EL (cell line): ENCODE data around the gene LMNA.
"Not testable (repeated sequence)": the region's sequence is repeated elsewhere in the genome, so short reads cannot be mapped to it uniquely, and the experiment has no call there.

Source experiments
- DNase-seq: peaks from one replicate; pipeline ENCODE4 v3.0.0-alpha.2; 2016

LMNA gene

DNA sequence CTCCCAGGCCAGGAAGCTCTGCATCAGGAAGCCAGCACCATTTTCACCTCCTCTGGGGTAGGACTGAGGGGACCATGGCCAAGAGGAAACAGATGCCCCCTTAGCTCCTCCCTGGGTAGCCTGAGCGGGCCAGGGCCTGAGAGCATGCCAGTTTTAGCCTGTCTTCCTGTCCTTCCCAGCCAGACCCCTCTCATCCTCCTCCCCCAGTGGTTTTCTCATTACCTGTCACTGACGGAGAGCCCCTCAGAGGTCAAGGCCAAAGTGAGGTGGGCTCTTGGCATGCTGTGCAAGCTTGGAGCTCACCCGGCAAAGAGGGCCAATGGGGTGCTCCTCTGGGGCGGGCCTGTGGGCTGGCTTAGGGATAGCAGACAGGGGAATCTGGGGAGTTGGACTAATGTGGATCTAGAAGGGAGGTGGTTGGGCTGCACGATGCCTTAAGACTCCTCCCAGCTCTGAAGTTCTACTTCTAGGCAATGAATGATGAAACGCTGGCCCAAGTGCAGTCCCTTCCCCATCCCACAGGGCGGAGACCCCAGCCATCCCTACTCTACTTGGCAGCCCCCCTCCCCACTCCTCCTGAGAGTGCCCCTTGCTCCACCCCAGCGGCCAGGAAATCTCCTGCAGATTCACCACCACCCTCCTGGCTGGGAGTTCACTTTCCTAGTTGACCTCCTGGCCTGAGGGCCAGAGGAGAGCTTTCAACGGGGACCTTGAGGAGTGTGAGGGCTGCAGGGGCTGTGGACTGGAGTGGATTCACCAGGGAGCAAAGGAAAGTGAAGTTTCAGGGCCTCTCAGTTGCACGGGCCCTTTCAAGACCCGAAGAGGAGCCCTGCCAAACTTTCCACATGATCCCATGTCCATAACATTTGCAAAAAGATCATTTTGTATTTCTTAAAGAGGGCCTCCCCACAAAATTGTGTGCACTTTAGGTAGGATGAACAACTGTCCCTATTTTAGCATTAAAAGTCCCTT is 9.4 kb upstream of the LMNA start:
- DNase-seq: peak; percentile 45

DNA sequence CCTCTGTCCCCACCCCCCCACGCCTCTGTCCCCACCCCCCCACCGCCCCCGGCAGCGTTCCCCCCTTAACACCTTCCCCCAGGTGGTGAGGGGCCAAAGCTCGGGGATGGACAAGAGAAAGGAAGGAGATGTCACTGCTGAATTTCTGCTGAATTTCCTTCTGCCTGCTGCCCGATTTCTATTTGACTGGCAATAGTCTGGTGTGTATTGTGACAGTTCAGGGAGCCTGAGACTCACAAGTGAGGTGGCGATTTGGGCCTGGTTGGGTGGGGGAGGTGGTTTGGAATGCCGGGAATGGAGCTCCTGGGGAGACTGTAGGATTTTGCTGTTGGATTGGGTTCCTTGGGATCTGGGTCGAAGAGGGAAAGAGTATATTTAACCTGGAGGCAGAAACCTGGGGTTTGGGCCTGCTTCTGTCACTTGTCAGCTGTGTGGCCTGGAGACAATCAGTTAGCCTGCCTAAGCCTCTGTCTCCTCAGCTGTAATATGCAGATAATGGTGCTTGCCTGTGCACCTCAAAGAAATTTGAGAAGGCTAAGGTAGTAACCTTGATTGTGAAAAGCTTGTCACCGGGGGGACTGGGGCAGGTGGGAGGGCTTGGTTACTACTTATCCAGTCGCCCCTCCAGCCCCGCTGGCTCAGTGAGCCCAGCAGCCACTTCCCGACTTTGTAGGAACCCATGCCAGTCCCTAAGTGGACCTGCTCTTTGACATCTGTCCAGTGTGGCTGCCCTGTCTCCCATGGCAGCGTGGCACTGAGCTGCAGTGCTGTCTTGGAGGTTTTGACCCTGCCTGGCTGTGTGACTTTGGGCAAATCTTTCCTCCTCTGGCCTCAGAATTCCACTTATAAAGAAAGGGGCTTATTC is 7.7 kb upstream of the LMNA start:
- peak; percentile 58 for DNase-seq

GRCh38 chr1:156108057-156108456 is 6.5 kb upstream of the LMNA start:
- DNase-seq: no peak

DNA sequence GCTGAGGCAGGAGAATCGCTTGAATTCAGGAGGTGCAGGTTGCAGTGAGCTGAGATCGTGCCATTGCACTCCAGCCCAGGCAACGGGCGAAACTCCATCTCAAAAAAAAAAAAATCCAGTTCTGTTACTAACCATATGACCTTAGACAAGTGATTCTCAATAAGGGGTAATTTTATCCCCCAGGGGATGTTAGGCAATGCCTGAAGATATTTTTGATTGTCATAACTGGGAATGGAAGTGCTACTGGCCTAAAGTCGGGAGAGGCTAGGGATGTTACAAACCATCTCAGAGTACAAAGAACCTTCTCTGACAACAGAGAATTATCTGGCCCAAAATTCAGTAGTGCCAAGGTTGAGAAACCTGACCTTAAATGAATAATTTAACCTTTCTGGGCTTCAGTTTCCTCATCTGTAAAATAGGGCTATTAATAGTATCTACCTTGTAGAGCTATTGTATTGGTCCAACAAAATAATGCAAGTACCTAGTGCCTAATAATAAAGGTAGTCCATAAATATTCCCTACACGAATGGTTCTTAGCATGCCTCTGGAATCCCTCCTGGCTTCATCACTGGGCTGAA is 5.8 kb upstream of the LMNA start:
- DNase-seq: no peak

DNA sequence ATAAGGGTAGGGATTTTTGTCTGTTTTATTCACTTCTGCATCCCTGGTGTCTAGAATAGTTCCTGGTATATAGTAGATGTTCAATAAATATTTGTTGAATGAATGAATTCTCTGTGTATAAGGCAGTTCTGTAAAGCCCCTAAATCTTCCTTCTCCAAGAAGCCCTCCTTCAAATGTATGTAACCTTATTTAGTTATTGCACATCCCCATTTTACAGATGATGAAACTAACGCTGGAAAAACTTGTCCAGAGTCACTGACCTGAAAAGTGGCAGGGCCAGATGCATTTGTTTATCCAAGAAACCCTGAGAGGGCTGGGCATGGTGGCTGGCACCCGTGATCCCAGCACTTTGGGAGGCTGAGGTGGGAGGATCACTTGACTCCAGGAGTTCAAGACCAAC is 4.3 kb upstream of the LMNA start:
- no peak for DNase-seq

- no peak for DNase-seq
Observed at GRCh38 chr1:156111355-156111962, 3.1 kb upstream of the LMNA start.

GRCh38 chr1:156112276-156113137 is 2.0 kb upstream of the LMNA start:
- no peak for DNase-seq

- DNase-seq: no peak
Observed at GRCh38 chr1:156113282-156113950, 1.1 kb upstream of the LMNA start.

GRCh38 chr1:156114919-156115513 is 505 bp downstream of the LMNA start:
- DNase-seq: peak; percentile 35

- DNase-seq: peak; percentile 82
Observed at GRCh38 chr1:156115514-156116374, 1.2 kb downstream of the LMNA start.

DNA sequence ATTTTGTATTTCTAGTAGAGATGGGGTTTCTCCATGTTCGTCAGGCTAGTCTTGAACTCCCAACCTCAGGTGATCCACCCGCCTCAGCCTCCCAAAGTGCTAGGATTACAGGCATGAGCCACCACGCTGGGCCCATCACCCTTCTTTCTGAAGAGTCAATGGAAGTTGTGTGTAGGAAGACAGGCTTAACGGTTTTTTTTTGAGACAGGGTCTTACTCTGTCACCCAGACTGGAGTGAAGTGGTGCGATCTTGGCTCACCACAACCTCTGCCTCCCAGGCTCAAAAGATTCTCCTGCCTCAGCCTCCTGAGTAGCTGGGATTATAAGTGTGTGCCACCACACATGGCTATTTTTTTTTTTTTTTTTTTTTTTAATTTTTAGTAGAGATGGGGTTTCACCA is 2.2 kb downstream of the LMNA start:
- not testable (repeated sequence) for DNase-seq

DNA sequence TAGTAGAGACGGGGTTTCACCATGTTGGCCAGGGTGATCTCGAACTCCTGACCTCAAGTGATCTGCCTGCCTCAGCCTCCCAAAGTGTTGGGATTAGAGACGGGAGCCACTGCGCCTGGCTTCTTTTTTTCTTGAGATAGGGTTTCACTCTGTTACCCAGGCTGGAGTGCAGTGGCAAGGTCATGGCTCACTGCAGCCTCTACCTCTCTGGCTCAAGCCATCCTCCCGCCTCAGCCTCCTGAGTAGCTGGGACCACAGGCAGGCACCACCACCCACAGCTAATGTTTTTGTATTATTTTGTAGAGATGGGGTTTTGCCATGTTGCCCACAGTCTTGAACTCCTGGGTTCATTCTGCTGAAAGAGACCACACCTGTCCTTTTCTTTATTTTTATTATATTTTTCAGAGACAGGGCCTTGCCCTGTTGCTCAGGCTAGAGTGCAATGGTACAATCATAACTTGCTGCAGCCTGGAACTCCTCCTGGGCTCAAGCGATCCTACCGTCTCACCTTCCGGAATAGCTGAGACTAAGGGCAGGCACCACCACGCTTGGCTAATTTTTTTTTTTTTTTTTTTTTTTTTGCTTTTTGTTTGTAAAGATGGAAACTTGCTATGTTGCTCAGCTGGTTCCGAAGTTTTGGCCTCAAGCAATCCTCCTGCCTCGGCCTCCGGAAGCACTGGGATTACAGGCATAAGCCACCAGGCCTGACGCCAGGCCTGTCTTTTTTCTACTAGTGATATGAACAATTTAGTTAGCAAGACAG is 3.1 kb downstream of the LMNA start:
- DNase-seq: peak; percentile 38

DNA sequence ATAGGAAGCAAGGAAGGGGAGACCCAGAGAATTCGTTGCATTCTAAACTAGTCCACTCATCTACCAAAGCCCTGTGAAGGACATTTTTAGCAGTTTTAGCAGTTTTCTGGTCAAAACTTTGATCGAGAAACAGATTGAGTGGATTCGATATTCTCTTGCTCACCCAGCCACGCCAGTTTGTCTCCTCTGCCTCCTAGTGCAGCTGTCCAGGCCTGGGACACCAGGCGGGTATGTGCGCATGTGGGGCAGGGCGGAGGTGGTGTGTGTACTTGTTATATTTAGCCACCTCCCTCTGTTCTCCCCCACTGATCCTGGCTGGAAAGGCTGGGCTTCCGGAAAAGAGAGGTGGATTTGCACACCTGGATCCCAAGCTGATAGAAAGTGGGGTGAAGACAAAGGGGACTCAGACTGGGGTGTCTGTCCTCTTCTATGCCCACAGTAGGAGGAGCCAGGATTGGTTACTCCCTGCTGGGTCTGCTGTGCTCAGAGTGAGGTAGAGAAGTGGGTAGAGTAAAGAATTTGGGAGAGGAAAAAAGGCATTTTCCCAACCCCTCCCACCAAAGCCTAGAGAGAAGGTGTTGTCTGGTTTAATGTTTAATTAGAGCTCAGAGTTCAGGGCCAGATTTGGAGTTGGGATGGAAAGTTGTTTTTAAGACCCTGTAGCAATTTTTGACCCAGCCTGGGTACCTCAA is 3.8 kb downstream of the LMNA start:
- DNase-seq: peak; percentile 44

DNA sequence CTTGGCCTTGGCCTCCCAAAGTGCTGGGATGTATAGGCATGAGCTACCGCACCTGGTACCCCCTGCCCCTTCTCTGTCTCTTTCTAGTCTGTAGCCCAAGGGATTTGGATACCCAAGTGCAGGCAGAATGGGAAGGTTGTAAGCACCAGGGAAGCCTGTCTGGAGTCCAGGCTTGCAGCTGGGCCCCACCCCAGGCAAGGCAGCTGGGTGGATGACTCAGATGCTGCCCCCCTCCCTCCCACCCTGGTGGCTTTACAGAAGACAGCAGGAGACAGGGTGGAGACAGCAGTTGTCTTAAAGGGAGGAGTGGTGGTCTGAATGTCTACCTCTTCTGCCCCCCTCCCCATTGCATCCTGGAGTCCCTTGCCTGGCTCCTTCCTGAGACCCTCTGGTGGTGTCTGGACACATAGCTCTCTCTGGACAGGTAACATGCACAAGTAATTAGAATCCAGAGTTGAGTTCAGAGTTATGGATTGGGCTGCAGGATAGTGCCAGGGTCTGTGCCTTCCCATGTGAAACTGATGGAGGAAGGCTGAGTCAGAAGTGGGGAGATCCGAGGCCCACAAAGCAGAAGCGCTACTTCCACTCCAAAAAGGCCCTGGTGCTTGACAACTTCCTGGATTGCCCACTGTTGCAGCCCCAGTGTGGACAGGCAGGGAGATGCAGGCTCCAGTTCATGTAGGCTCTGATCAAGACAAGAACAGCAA is 5.1 kb downstream of the LMNA start:
- peak; percentile 83 for DNase-seq

- no peak for DNase-seq
Observed at GRCh38 chr1:156120318-156120717, 5.8 kb downstream of the LMNA start.

GRCh38 chr1:156121005-156121404 is 6.5 kb downstream of the LMNA start:
- DNase-seq: not testable (repeated sequence)

DNA sequence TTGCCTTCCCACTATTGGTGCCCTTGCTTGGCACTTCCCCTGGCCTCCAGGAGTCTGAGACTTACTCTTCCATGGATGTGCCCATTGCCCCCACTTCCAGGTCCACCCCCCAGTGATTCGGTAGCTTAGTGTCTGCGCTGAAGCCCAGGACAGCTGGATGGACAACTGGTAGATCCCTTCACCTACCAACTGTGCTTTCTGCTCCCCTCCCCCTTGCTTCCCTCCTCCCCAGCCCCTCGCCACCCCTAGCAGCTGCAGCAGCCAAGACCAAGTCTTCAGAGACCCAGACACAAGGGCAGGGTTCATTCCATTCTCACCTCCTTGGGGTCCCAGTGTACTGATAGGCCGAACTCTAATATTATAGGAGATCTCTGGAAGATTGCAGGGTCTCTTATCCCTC is 6.9 kb downstream of the LMNA start:
- no peak for DNase-seq

GRCh38 chr1:156122086-156122485 is 7.6 kb downstream of the LMNA start:
- no peak for DNase-seq
